Activated naive CD8-positive, alpha-beta T cell treated with anti-CD3 and anti-CD28 coated beads for 36 hours (primary cell): Measurements from ENCODE around the gene AGBL4. TPM values are rescaled to one million over a fixed set of nuclear protein-coding genes. Genes with fewer than 3 reads are reported as not detected.

ENCODE experiments used
- DNase-seq: peaks from one replicate; pipeline ENCODE4 v3.0.0; 2021
- H3K27ac Mint-ChIP-seq: one replicate; pipeline ENCODE4 v1.8.0; 2022; ENCODE audit warnings: mild to moderate bottlenecking, moderate library complexity, mixed read lengths
- H3K27me3 Mint-ChIP-seq: one replicate; pipeline ENCODE4 v1.8.0; 2022; ENCODE audit warnings: mild to moderate bottlenecking, mixed read lengths
- H3K36me3 Mint-ChIP-seq: one replicate; pipeline ENCODE4 v1.8.0; 2021; ENCODE audit warnings: mild to moderate bottlenecking, mixed read lengths
- H3K4me1 Mint-ChIP-seq: one replicate; pipeline ENCODE4 v1.8.0; 2021; ENCODE audit warnings: mixed read lengths
- H3K4me3 Mint-ChIP-seq: one replicate; pipeline ENCODE4 v1.8.0; 2022; ENCODE audit warnings: mild to moderate bottlenecking, moderate library complexity, mixed read lengths
- H3K9me3 Mint-ChIP-seq: one replicate; pipeline ENCODE4 v1.8.0; 2022; ENCODE audit warnings: mixed read lengths
- total RNA-seq, 2 experiments: library from RNA; stranded (reverse); gene quantifications; one replicate each; pipeline ENCODE4 v1.2.3, GENCODE V29; 2021

Gene AGBL4
- total RNA-seq, 2 experiments from 2014 or later, result 0.14 TPM; not detected in 1

DNA sequence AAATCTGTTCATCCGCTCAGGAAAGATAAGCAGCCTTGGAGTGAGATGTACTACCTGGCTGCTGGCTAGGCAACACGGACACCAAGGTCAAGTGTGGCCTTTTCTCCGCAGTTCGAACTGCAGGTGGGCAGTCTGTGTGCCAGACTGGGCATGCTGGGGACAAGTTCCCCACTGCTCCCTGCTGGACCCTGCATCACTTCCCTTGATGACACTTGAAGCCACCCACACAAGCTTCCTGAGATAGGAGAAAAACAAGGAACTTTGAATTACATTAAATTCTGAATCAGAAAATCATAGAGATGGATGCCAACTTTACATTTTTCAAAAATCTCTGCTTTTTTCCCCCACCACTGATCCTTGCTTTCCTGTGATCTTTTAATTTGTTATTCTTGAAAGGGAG is 1285.4 kb downstream of the AGBL4 start:
- Mint-ChIP-seq H3K27ac (peak overlapping the region; percentile 18), H3K9me3 (no peaks in the 10 kb centered on the region), H3K4me3 (no peak overlapping the region), H3K36me3 (peaks cover 50% of the 10 kb centered on the region), H3K4me1 (no peaks in the 10 kb centered on the region), H3K27me3 (no peaks in the 10 kb centered on the region)
- DNase-seq, result no peak

DNA sequence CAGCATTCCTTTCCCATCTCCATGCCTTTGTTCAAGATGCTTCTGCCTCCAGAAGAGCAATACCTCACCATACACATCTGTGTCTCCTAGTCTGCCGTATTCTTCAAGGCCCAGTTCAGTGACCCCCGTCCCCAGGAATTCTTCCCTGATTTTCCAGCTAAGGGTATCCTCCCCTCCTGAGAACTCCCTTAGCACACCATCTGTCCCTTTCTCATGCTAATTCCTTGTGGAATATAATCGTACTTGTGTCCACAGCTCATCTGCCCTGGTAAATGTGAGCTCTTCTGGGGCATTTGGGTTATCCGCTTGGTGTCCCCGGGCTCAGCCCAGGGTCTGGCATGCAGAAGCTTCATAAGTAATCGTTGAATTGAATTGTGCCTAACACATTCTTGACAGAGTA is 1288.0 kb downstream of the AGBL4 start:
- DNase-seq, result no peak
- no peaks in the 10 kb centered on the region for H3K4me1 Mint-ChIP-seq
- no peaks in the 10 kb centered on the region for H3K9me3 Mint-ChIP-seq
- no peak overlapping the region for H3K27ac Mint-ChIP-seq
- H3K36me3 Mint-ChIP-seq, result peaks cover 42% of the 10 kb centered on the region
- H3K27me3 Mint-ChIP-seq, result no peaks in the 10 kb centered on the region
- no peak overlapping the region for H3K4me3 Mint-ChIP-seq

DNA sequence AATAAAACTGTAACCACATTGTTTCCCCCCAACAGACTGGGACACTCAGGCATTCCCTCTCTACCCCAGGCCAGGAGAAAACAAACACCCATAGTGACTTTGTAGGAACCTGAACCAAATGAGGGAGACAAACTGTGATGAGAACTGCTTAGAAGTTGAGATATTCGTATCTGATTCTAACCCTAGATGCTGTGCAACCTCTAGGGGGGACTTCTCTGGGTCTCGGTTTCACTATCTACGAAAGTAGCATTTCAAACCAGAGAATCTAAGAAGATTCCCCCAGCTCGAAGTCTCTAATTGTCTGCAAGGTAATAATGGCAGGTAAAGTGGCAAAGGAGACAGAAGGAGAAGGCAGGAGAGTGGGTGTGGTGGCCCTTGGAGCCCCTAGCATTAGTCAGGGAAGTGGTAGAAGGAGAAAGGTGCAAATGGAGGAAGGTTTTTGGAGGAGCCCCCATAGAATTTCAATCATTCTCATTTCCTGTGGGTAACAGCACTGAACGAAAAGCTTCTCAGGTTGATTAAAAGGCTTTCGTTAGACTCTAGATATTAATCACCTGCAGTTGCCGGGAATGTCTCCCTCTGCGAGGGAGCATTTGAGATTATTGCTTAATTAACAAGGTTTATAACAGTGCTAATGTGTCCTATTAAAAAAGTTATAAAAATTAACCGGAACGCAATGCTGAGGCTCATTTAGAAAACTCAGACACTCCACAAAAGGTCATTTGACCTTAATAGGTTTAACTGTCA is 1293.4 kb downstream of the AGBL4 start:
- Mint-ChIP-seq H3K36me3 (peaks cover 35% of the 10 kb centered on the region), H3K9me3 (no peaks in the 10 kb centered on the region), H3K27ac (peak overlapping the region; percentile 18), H3K27me3 (no peaks in the 10 kb centered on the region), H3K4me1 (peaks cover 16% of the 10 kb centered on the region), H3K4me3 (no peak overlapping the region)
- no peak for DNase-seq

DNA sequence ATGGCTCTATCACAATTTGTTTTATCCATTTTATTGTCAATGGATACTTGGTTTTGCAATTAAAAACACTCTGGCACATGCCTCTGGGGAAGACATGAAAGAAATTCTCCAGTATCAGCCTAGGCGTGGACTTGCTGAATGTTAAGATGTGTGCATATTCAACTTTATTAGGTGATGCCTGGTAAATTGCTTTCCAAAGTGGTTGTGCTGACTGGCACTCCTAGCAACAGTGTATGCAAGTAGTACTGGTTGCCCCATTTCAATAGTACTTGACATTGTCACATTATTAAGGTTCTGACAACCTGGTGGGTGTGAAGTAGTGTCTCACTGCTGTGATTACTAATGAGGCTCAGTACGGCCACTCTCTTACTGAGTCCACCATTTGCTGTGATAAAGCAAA is 1295.2 kb downstream of the AGBL4 start:
- H3K27ac Mint-ChIP-seq, result no peak overlapping the region
- no peak overlapping the region for H3K4me3 Mint-ChIP-seq
- peaks cover 24% of the 10 kb centered on the region for H3K36me3 Mint-ChIP-seq
- DNase-seq, result no peak
- peaks cover 16% of the 10 kb centered on the region for H3K4me1 Mint-ChIP-seq
- H3K27me3 Mint-ChIP-seq, result no peaks in the 10 kb centered on the region
- H3K9me3 Mint-ChIP-seq, result no peaks in the 10 kb centered on the region

DNA sequence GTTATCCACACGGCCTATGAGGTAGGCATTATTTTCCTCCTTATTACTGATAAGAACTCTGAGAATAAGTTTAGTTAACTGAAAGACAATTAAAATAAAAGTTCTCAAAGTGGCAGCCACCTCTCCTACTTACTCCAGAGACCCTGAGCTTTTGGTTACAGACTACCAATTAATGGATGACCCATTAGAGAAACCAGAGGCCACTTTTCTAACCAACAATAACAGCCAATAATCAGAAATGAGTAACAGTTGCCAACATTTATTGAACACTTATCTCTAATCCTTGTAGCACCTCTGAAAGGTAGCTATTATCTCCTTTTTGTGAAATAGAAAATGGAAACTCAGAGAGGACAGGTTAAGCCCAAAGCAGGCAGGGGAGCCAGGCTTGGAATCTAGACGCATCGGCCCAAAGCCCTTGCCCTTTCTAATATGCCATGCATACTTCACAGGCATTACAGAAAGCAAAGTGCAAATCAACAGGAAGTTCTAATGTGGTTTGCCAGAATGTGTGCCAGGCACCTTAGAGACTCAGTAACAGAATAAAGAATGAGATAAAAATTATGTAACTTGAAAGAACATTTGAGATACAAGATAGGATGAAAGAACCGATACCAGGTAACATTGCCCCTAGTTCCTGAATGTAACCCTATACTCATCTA is 1297.1 kb downstream of the AGBL4 start:
- peaks cover 16% of the 10 kb centered on the region for H3K4me1 Mint-ChIP-seq
- no peak overlapping the region for H3K27ac Mint-ChIP-seq
- DNase-seq, result no peak
- peaks cover 21% of the 10 kb centered on the region for H3K36me3 Mint-ChIP-seq
- H3K4me3 Mint-ChIP-seq, result no peak overlapping the region
- no peaks in the 10 kb centered on the region for H3K27me3 Mint-ChIP-seq
- no peaks in the 10 kb centered on the region for H3K9me3 Mint-ChIP-seq

DNA sequence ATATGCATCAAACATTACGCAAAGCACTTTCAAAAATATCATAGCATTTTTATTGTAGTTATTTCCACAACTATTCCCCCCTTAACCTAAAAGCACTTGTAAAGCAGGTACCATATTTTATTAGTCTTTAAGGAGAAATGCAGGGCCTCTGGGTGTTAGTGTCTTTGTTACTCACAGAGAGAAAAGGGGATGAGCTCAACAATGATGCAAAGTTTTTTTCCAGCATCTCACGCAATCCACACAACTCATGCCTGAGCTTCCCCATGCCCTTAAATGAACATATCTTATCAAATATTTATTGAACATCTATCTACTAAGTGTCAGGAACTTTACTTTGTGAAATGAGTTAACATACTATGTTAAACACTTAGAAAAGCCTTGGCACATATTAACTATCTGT is 1297.6 kb downstream of the AGBL4 start:
- H3K27me3 Mint-ChIP-seq, result no peaks in the 10 kb centered on the region
- peaks cover 21% of the 10 kb centered on the region for H3K36me3 Mint-ChIP-seq
- H3K27ac Mint-ChIP-seq, result peak overlapping the region; percentile 12
- no peak for DNase-seq
- no peaks in the 10 kb centered on the region for H3K9me3 Mint-ChIP-seq
- peaks cover 16% of the 10 kb centered on the region for H3K4me1 Mint-ChIP-seq
- no peak overlapping the region for H3K4me3 Mint-ChIP-seq

DNA sequence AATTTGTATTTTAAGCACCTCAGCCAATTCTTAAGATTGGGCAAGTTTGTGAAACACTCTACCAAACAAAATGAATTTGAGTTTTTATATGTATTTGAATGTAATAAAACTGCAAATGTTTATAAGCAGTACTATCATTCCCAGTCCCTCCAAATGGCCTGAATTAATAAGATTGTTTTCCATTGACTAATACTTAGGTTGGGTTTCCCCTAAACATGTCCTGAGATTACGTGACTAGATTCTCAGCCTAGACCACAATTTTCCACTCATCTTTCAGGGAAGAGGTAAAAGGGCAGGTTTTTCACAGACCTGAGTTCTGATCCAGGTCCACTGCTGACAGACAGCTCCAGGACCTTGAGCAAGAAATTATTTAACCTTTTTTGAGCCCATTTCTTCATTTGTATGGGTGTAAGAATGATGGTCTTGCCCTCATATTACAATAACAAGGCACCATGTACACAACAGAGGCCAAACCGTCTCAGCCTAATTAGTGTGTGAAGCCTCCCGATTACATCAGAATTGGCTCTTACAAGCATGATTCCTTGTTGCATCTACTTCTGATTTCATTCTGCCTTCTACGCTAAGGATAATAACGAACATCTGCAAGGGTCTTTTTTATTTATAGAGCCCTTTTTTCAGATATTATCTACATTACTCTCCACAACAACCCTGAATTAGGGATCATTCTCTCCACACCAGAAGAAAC is 1298.3 kb downstream of the AGBL4 start:
- Mint-ChIP-seq H3K36me3 (peaks cover 21% of the 10 kb centered on the region), H3K4me1 (peaks cover 16% of the 10 kb centered on the region), H3K9me3 (no peaks in the 10 kb centered on the region), H3K27me3 (no peaks in the 10 kb centered on the region), H3K27ac (peak overlapping the region; percentile 12), H3K4me3 (no peak overlapping the region)
- DNase-seq, result no peak

DNA sequence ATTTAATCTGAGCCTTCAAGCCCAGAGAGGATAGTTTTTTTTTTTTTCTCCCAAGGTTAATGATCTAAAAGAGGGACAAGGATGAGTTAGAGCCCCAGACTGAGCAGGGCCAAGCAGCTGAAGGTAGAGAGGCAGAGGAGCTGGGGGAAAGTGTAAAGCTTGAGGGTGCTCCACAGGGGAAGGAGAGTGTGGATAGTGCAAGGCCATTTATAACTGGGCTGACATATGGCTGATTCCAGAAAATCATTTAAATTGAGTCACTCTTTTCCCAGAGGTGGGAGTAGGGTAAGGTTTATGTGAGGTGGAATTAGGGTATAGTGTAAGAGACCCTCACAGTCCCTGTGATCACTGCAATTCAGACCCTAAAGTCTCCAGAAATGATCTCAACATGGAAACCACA is 1302.8 kb downstream of the AGBL4 start:
- no peaks in the 10 kb centered on the region for H3K36me3 Mint-ChIP-seq
- DNase-seq, result no peak
- H3K9me3 Mint-ChIP-seq, result no peaks in the 10 kb centered on the region
- no peak overlapping the region for H3K4me3 Mint-ChIP-seq
- H3K4me1 Mint-ChIP-seq, result peaks cover 4% of the 10 kb centered on the region
- no peak overlapping the region for H3K27ac Mint-ChIP-seq
- H3K27me3 Mint-ChIP-seq, result no peaks in the 10 kb centered on the region

DNA sequence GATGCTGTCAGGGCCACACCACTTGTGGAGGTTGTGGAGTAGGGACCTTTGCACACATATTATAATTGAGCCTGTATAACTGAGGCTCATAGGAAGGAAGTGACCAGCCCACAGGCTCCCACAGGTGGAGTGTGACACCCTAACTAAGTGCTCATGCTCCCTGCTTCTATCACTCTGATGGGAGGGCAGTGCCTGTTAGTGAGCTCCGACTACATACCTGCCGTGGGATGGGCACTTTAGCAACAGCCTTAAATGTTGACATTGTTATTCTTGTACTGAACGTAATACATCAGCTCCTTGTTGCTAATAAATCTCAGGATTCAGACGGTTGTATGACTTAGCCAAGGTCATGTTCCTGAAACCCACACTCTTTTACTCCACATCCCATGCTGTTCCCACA is 1305.0 kb downstream of the AGBL4 start:
- H3K27me3 Mint-ChIP-seq, result no peaks in the 10 kb centered on the region
- no peak overlapping the region for H3K4me3 Mint-ChIP-seq
- no peaks in the 10 kb centered on the region for H3K36me3 Mint-ChIP-seq
- no peak overlapping the region for H3K27ac Mint-ChIP-seq
- H3K4me1 Mint-ChIP-seq, result no peaks in the 10 kb centered on the region
- DNase-seq, result no peak
- no peaks in the 10 kb centered on the region for H3K9me3 Mint-ChIP-seq

DNA sequence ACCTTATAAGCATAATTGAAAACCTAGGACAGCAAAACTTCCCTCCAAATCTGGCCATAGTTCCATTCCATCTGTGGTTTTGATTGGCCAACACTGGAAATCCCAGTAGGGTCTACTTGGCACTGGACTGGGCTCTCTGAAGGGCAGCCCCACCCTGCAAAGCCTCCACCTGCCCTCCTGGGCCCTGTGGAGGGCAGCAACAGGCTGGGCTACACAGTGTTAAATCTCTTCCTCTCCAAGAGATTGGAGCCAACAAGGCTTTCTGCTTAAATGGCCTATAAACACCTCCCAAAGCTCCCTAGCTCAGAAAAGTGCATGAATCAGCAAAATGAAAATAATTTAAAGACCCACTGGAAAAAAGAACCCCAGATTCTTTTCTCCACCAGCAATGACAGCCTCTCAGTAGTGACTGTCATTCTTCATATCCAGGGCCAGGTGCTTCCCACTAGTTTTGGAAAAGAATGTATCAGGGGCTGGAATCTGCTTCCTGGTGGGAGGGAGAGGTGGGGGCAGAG is 1305.6 kb downstream of the AGBL4 start:
- H3K4me3 Mint-ChIP-seq, result no peak overlapping the region
- H3K27me3 Mint-ChIP-seq, result no peaks in the 10 kb centered on the region
- H3K36me3 Mint-ChIP-seq, result no peaks in the 10 kb centered on the region
- no peak for DNase-seq
- no peak overlapping the region for H3K27ac Mint-ChIP-seq
- H3K4me1 Mint-ChIP-seq, result no peaks in the 10 kb centered on the region
- H3K9me3 Mint-ChIP-seq, result no peaks in the 10 kb centered on the region

DNA sequence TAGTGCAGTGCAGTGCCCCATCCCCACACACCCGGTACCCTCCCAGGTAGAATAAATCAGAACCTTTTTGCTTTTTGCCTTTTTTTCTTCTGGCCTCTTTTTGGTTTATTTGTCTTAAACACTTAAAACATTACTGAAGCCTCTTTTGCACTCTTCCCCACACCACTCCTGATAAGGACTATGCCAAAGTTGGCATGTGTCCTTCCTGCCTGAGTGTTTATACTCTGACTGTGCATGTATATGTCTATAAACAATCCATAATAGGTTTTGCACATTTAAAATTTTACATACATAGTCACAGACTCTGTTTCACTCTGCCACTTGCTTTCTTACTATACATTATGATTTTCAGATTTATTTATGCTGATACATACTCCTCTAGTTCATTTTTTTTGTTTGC is 1306.7 kb downstream of the AGBL4 start:
- no peaks in the 10 kb centered on the region for H3K4me1 Mint-ChIP-seq
- H3K36me3 Mint-ChIP-seq, result no peaks in the 10 kb centered on the region
- H3K27ac Mint-ChIP-seq, result no peak overlapping the region
- H3K4me3 Mint-ChIP-seq, result no peak overlapping the region
- H3K27me3 Mint-ChIP-seq, result no peaks in the 10 kb centered on the region
- DNase-seq, result no peak
- H3K9me3 Mint-ChIP-seq, result no peaks in the 10 kb centered on the region

DNA sequence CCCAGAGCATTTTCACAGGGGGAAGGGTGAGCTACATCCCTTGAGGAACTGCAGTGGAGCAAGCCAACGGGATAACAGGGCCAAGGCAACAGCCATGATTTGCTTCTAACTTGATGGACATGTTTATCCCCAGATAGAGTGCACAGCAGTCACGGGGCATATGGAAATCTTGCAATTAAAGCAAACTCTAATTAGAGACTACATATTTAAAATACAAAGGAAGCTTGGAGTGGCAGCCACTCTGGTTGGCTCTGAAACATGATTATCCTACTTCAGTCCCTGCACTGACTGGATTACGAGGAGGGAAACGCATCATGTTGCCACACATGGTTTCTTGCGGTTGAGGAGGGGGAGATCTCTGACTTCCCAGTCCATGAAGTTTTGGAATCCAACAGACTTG is 1307.8 kb downstream of the AGBL4 start:
- Mint-ChIP-seq H3K9me3 (no peaks in the 10 kb centered on the region), H3K27ac (no peak overlapping the region), H3K4me1 (no peaks in the 10 kb centered on the region), H3K4me3 (no peak overlapping the region), H3K36me3 (no peaks in the 10 kb centered on the region), H3K27me3 (no peaks in the 10 kb centered on the region)
- DNase-seq, result no peak

DNA sequence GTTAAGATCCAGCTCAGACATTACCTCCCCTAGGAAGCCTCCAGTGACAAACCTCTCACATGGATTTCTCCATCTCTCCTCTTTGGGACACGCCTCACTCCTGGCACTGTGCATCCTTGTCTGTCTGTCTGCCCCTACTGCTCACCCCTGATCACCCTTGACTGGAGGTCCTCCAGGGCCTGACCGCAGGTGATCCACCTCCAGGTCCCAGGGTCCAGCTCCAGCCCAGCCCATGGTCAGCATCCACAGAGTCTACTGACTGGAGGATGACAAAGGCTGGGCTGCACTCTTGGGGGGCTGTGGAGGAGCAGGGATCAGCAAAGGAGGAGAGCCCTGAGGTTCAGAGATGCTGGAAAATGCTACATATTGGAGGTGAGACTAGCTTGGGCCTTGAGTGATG is 1312.8 kb downstream of the AGBL4 start:
- H3K27ac Mint-ChIP-seq, result no peak overlapping the region
- H3K27me3 Mint-ChIP-seq, result no peaks in the 10 kb centered on the region
- no peak for DNase-seq
- H3K36me3 Mint-ChIP-seq, result no peaks in the 10 kb centered on the region
- H3K4me1 Mint-ChIP-seq, result no peaks in the 10 kb centered on the region
- H3K9me3 Mint-ChIP-seq, result no peaks in the 10 kb centered on the region
- no peak overlapping the region for H3K4me3 Mint-ChIP-seq

DNA sequence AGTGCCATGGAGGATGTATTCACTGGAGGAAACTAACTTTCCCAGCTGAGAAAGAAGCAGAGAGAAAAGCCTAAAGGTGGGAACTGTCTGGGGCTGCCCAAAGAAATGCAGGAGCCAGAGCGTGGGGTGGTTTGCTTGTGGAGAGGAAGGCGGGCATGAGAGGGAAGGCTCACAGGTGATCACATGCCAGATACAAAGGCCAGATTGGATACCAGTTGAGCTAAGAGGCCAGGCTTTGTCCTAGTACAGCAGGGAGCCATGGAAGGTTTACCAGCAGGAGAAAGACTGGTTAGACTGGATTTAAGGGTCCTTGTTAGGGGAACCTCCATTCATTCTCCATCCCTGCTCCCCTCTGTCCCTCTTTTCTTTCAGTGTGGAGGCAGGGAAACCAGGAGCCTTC is 1313.4 kb downstream of the AGBL4 start:
- Mint-ChIP-seq H3K36me3 (no peaks in the 10 kb centered on the region), H3K4me3 (no peak overlapping the region), H3K27ac (no peak overlapping the region)

DNA sequence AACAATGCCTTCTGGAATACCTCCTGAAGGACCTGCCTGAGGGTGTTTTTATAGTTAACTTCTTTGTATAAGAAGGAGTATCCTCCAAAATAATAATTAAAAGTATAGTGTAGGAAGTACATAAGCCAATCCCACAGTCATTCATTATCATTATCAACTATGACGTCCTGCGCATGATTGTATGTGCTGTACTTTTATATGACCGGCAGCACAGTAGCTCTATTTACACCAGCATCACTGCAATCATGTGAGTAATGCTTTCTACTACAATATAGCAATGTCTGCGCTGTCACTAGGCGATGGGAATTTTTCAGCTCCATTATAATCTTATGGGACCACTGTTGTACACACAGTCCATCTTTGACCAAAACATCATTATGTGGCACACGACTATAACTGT is 1319.0 kb downstream of the AGBL4 start:
- Mint-ChIP-seq H3K36me3 (no peaks in the 10 kb centered on the region), H3K9me3 (no peaks in the 10 kb centered on the region), H3K4me1 (no peaks in the 10 kb centered on the region), H3K4me3 (no peak overlapping the region), H3K27me3 (peaks cover 23% of the 10 kb centered on the region), H3K27ac (no peak overlapping the region)
- no peak for DNase-seq

More for the DNA sequence above, 1313.4 kb downstream of the AGBL4 start:
- H3K4me1 Mint-ChIP-seq, result no peaks in the 10 kb centered on the region
- no peaks in the 10 kb centered on the region for H3K9me3 Mint-ChIP-seq
- no peak for DNase-seq
- H3K27me3 Mint-ChIP-seq, result peaks cover 4% of the 10 kb centered on the region
